CD4-positive, alpha-beta memory T cell (primary cell): Measurements from ENCODE around the gene MSMB. TPM values are rescaled to one million over a fixed set of nuclear protein-coding genes. Genes with fewer than 3 reads are reported as not detected.
"Not testable (repeated sequence)": the region's sequence is repeated elsewhere in the genome, so short reads cannot be mapped to it uniquely, and the experiment has no call there.

Source experiments
- CTCF ChIA-PET: fragments of 350-600 bp; sonication (Branson Sonifier 250); formaldehyde crosslinking; loops from one replicate; lab custom pipeline; 2021; ENCODE audit warnings: inconsistent platforms; ENCODE audit not compliant: partially characterized antibody; lab: Charles Lee
- POLR2A ChIA-PET: fragments of 350-600 bp; sonication (Branson Sonifier 250); formaldehyde crosslinking; loops from one replicate; lab custom pipeline; 2021; ENCODE audit not compliant: partially characterized antibody; lab: Charles Lee
- DNase-seq, 5 donors: peaks; one replicate each; pipeline versions ENCODE4 v3.0.0 to v3.0.0-alpha.2; 2020 to 2022; ENCODE audit warnings: mixed read lengths in 1 of 5
- H3K27ac ChIP-seq: one replicate; pipeline ENCODE4 v1.7.0; 2013; ENCODE audit warnings: low read depth, low read length
- H3K27me3 ChIP-seq: 2 replicates; pipeline ENCODE4 v1.7.0; 2013; ENCODE audit warnings: mild to moderate bottlenecking, low read length, moderate library complexity; ENCODE audit not compliant: insufficient read depth
- H3K36me3 ChIP-seq: 2 replicates; pipeline ENCODE4 v1.7.0; 2013; ENCODE audit warnings: mild to moderate bottlenecking, low read length, moderate library complexity; ENCODE audit not compliant: insufficient read depth
- H3K4me1 ChIP-seq: 2 replicates; pipeline ENCODE4 v1.7.0; 2013; ENCODE audit warnings: mild to moderate bottlenecking, low read length, moderate library complexity; ENCODE audit not compliant: insufficient read depth
- H3K4me3 ChIP-seq, 2 donors: one replicate each; pipeline ENCODE4 v1.7.0; 2013; ENCODE audit warnings: low read length in 2 of 2, mild to moderate bottlenecking in 1 of 2
- H3K9me3 ChIP-seq, 2 donors: one replicate each; pipeline ENCODE4 v1.7.0; 2013; ENCODE audit warnings: low read length in 2 of 2, control low read depth in 1 of 2; ENCODE audit not compliant: control insufficient read depth in 1 of 2
- H3K27ac Mint-ChIP-seq, 7 donors: one replicate each; pipeline ENCODE4 v1.8.0; 2020 to 2021; ENCODE audit warnings: mixed read lengths in 7 of 7, mild to moderate bottlenecking in 6 of 7, inconsistent platforms in 3 of 7, moderate library complexity in 3 of 7
- H3K27me3 Mint-ChIP-seq, 2 donors: one replicate each; pipeline ENCODE4 v1.8.0; 2020 to 2021; ENCODE audit warnings: mixed read lengths in 2 of 2
- H3K36me3 Mint-ChIP-seq, 2 donors: one replicate each; pipeline ENCODE4 v1.8.0; 2020 to 2021; ENCODE audit warnings: mixed read lengths in 2 of 2, inconsistent platforms in 1 of 2, mild to moderate bottlenecking in 1 of 2
- H3K4me1 Mint-ChIP-seq, 4 donors: one replicate each; pipeline ENCODE4 v1.8.0; 2020 to 2021; ENCODE audit warnings: mixed read lengths in 4 of 4, mild to moderate bottlenecking in 1 of 4
- H3K4me3 Mint-ChIP-seq, 8 donors: one replicate each; pipeline ENCODE4 v1.8.0; 2020 to 2021; ENCODE audit warnings: mixed read lengths in 8 of 8, mild to moderate bottlenecking in 7 of 8, moderate library complexity in 6 of 8, inconsistent platforms in 3 of 8
- H3K9me3 Mint-ChIP-seq, 8 donors: one replicate each; pipeline ENCODE4 v1.8.0; 2020 to 2021; ENCODE audit warnings: mixed read lengths in 8 of 8, mild to moderate bottlenecking in 5 of 8, inconsistent platforms in 3 of 8, moderate library complexity in 1 of 8
- intact Hi-C: fragments of 100-400 bp; cut with micrococcal nuclease; formaldehyde crosslinking; loops from one replicate; pipeline ENCODE4 v1.15.1; 2023
- polyA plus RNA-seq, 2 donors: library from polyadenylated mRNA; unstranded; fragments of 300-500 nt; fragmentation: Illumina TruSeq; gene quantifications; one replicate each; pipeline ENCODE4 v1.2.3, GENCODE V29; 2021
- total RNA-seq, 2 experiments: library from RNA; stranded (reverse); gene quantifications; one replicate each; pipeline ENCODE4 v1.2.3, GENCODE V29; 2021

Gene MSMB
- total and polyA plus RNA-seq, 4 experiments from 2014 or later: not detected

GRCh38 chr10:46000538-46000937, 45.5 kb downstream of the MSMB start:
- peak overlapping the region in 2 of 7 donors; percentile 17 to 22 for H3K27ac Mint-ChIP-seq
- intact Hi-C loops: no loop called here

DNA sequence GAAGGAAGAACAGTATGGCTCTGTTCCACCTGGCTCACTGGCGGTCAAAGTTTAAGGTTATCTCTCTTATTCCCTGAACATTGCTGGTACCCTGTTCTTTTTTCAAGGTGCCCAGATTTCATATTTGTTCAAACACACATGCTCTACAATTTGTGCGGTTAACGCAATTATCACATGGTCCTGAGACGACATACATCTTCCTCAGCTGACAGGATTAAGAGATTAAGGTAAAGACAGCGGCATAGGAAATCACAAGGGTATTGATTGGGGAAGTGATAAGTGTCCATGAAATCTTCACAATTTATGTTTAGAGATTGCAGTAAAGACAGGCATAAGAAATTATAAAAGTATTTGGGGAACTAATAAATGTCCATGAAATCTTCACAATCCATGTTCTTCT, 46.1 kb downstream of the MSMB start:
- H3K9me3 ChIP-seq, H3K9me3 Mint-ChIP-seq, H3K27me3 ChIP-seq, H3K4me1 Mint-ChIP-seq, H3K27ac ChIP-seq, H3K4me1 ChIP-seq, H3K4me3 Mint-ChIP-seq, CTCF ChIA-PET, POLR2A ChIA-PET, H3K27me3 Mint-ChIP-seq, intact Hi-C loops, H3K4me3 ChIP-seq, DNase-seq: not testable (repeated sequence)
- Mint-ChIP-seq H3K36me3 (peaks cover 56 to 68% of the 10 kb centered on the region in 2 donors), H3K27ac (peak overlapping the region in 2 of 7 donors; percentile 14 to 47)
- peaks cover 28% of the 10 kb centered on the region for H3K36me3 ChIP-seq

More at GRCh38 chr10:46000538-46000937, 45.5 kb downstream of the MSMB start:
- H3K27me3 ChIP-seq: no peaks in the 10 kb centered on the region
- no peaks in the 10 kb centered on the region for H3K4me1 Mint-ChIP-seq
- CTCF ChIA-PET: interaction anchor here (0.6 kb wide), 1 partner anchor 28 kb away, joined by 3 read pairs; no protein-coding TSS in a partner anchor
- H3K9me3 ChIP-seq: no peaks in the 10 kb centered on the region
- H3K9me3 Mint-ChIP-seq: peaks cover 0 to 6% (median 0%) of the 10 kb centered on the region in 8 donors
- POLR2A ChIA-PET: no interaction called here
- H3K4me3 Mint-ChIP-seq: no peak overlapping the region
- no peak overlapping the region for H3K4me3 ChIP-seq
- DNase-seq: no peak
- H3K27ac ChIP-seq: no peak overlapping the region
- peaks cover 32% of the 10 kb centered on the region for H3K36me3 ChIP-seq
- no peaks in the 10 kb centered on the region for H3K27me3 Mint-ChIP-seq
- peaks cover 59 to 73% of the 10 kb centered on the region in 2 donors for H3K36me3 Mint-ChIP-seq
- H3K4me1 ChIP-seq: no peaks in the 10 kb centered on the region

DNA sequence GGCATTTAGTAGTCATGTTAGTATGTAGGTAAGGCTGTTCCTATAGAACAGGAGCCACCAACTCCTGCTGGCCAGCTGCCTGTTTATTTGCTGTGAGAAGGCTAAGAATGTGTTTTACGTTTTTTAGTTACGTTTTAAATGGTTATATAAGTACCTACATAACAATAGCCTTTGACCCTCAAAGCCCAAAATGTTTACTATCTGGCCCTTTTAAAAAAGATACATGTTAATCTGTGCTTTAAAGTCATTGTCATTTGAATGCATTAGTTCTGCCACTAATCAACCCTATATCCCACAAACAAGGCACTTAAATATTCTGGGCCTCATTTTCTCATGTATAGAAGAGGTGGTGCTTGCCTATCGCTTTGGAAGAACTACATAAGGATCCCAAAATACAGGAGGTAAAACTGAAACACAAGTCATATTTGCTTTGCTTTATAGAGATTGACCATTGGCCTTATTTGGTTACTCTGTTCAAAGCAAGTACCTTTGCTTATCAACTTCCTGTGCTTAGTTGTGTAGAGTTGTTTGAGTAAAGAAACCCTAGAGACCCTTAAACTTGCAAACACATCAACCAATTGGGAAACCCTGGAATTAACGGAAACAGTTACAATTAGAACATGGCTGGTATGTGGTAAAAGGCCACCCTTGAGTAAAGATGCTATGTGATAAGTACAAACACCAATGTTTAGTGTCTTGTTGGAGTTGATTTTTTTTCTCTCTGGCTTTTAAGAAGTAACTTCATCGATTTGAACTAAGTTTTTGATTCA, 47.9 kb downstream of the MSMB start:
- CTCF ChIA-PET: no interaction called here
- intact Hi-C loops: no loop called here
- H3K27ac Mint-ChIP-seq: peak overlapping the region in 2 of 7 donors; percentile 48 to 62

GRCh38 chr10:45997557-45997956, 48.5 kb downstream of the MSMB start:
- Mint-ChIP-seq H3K36me3 (peaks cover 55 to 58% of the 10 kb centered on the region in 2 donors), H3K27me3 (no peaks in the 10 kb centered on the region), H3K4me3 (no peak overlapping the region), H3K9me3 (peaks cover 0 to 6% (median 0%) of the 10 kb centered on the region in 8 donors), H3K27ac (peak overlapping the region in 4 of 7 donors; percentile 48 to 69 (median 57)), H3K4me1 (peaks cover 0 to 5% (median 2%) of the 10 kb centered on the region in 4 donors)
- intact Hi-C loops: no loop called here
- ChIA-PET CTCF (interaction anchor here (0.7 kb wide), 1 partner anchor 205 kb away, joined by 3 read pairs; no protein-coding TSS in a partner anchor), POLR2A (no interaction called here)
- Histone ChIP-seq H3K4me3 (no peak overlapping the region), H3K36me3 (peaks cover 14% of the 10 kb centered on the region), H3K9me3 (no peaks in the 10 kb centered on the region), H3K4me1 (no peaks in the 10 kb centered on the region), H3K27me3 (no peaks in the 10 kb centered on the region), H3K27ac (no peak overlapping the region)
- no peak for DNase-seq

More for the DNA sequence above, 47.9 kb downstream of the MSMB start:
- Histone ChIP-seq H3K27ac (no peak overlapping the region), H3K27me3 (no peaks in the 10 kb centered on the region), H3K36me3 (peaks cover 16% of the 10 kb centered on the region), H3K9me3 (no peaks in the 10 kb centered on the region), H3K4me1 (no peaks in the 10 kb centered on the region), H3K4me3 (no peak overlapping the region)
- H3K27me3 Mint-ChIP-seq: no peaks in the 10 kb centered on the region
- H3K4me3 Mint-ChIP-seq: no peak overlapping the region
- peaks cover 0 to 5% (median 2%) of the 10 kb centered on the region in 4 donors for H3K4me1 Mint-ChIP-seq
- DNase-seq: no peak
- H3K9me3 Mint-ChIP-seq: peaks cover 0 to 6% (median 0%) of the 10 kb centered on the region in 8 donors
- POLR2A ChIA-PET: no interaction called here
- H3K36me3 Mint-ChIP-seq: peaks cover 56 to 58% of the 10 kb centered on the region in 2 donors

GRCh38 chr10:45985590-45985989, 60.5 kb downstream of the MSMB start:
- H3K9me3 ChIP-seq, H3K4me1 Mint-ChIP-seq, H3K27ac Mint-ChIP-seq, H3K36me3 ChIP-seq, H3K27ac ChIP-seq, H3K4me1 ChIP-seq, H3K9me3 Mint-ChIP-seq, intact Hi-C loops, DNase-seq, H3K27me3 ChIP-seq, H3K27me3 Mint-ChIP-seq, H3K4me3 ChIP-seq, POLR2A ChIA-PET, CTCF ChIA-PET, H3K4me3 Mint-ChIP-seq: not testable (repeated sequence)
- H3K36me3 Mint-ChIP-seq: peaks cover 12 to 43% of the 10 kb centered on the region in 2 donors

DNA sequence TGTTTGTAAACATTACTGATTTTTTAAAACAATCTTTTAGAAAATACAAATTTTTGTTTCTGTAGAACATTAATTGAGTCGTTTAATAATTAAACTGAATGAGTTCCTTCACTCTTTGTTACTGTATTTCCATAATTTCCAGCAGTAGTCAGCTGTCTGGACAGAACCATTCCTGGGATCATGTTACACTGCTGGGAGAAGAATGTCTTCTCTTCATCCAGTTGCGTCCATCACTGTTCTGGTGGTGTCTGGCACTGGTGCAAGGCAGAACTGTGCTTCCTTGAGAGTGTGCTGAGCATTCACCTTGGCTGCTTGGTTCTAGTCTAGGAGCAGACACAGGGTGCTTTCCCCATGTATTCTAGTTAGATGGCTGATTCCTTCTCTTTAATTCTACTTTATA, 61.6 kb downstream of the MSMB start:
- DNase-seq, H3K4me3 ChIP-seq, H3K27me3 Mint-ChIP-seq, H3K27ac ChIP-seq, H3K27ac Mint-ChIP-seq, H3K9me3 ChIP-seq, H3K27me3 ChIP-seq, POLR2A ChIA-PET, H3K4me1 ChIP-seq, intact Hi-C loops, H3K4me3 Mint-ChIP-seq, H3K36me3 ChIP-seq, CTCF ChIA-PET, H3K9me3 Mint-ChIP-seq, H3K4me1 Mint-ChIP-seq: not testable (repeated sequence)
- peaks cover 12 to 40% of the 10 kb centered on the region in 2 donors for H3K36me3 Mint-ChIP-seq

- Mint-ChIP-seq H3K36me3 (peaks cover 16 to 37% of the 10 kb centered on the region in 2 donors), H3K27ac (peak overlapping the region in 2 of 7 donors; percentile 79 to 80)
- H3K36me3 ChIP-seq, H3K4me1 ChIP-seq, H3K9me3 Mint-ChIP-seq, H3K27me3 ChIP-seq, H3K9me3 ChIP-seq, H3K4me3 Mint-ChIP-seq, H3K27ac ChIP-seq, POLR2A ChIA-PET, H3K4me1 Mint-ChIP-seq, H3K4me3 ChIP-seq, H3K27me3 Mint-ChIP-seq: not testable (repeated sequence)
- CTCF ChIA-PET: interaction anchor here (2.0 kb wide), 1 partner anchor 46 kb away, joined by 5 read pairs; no protein-coding TSS in a partner anchor
- DNase-seq: peak; percentile 48 to 54 (median 50)
- intact Hi-C loops: loop anchor here (2.0 kb wide), 1 partner anchor 45 kb away; no protein-coding TSS in a partner anchor
These were observed 62.4 kb downstream of the MSMB start for GRCh38 chr10:45983538-45984186.
